ENCODE data around the gene PCGF5. TPM values are rescaled to one million over a fixed set of nuclear protein-coding genes. Genes with fewer than 3 reads are reported as not detected.
A peak's percentile ranks its signal among the peaks of the same experiment; 100 is the strongest.

PCGF5 gene
- total and polyA plus RNA-seq, 9 of the 15 experiments (the other 6 are each of a cell fraction or from before 2014, with no cell fraction given), result 10.9 to 40.0 (median 20.3) TPM

DNA sequence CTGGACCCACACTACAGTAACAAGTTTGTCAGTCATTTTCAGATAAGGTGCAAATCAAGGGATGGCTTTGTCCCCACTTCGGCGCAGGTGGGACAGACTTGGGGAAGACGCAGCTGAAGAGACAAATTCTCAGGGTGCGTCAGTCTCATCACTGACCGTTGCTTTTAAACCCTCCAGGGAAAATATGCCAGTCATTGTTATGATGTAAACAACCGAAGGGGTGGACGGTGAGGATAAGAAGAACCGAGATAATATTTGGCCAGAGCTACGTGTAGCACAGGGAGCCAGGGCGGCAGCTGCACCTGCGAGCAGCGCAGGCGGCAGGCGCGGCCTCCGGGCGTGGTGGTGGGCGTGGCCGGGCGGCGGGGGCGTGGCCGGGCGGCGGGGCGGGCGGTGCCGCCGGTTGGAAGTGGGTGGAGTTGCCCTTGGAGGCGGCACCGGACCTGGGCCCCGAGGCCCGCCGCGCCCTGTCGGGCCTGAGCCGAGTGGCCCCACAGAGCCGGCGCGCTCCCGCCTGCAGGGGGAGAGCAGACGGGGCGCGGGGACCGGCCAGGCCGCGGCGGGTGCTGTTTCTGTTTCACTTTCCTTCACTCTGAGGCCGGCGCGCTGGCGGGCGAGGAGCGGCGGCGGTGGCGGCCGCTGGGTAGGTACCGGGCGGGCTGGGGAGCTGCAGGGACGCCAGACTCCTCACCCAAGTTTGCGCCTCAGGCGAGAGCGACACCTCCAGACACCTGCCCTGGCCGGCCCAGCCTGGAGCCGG is at the start of gene PCGF5 (continued):
- TF ChIP-seq, protein P1, sequence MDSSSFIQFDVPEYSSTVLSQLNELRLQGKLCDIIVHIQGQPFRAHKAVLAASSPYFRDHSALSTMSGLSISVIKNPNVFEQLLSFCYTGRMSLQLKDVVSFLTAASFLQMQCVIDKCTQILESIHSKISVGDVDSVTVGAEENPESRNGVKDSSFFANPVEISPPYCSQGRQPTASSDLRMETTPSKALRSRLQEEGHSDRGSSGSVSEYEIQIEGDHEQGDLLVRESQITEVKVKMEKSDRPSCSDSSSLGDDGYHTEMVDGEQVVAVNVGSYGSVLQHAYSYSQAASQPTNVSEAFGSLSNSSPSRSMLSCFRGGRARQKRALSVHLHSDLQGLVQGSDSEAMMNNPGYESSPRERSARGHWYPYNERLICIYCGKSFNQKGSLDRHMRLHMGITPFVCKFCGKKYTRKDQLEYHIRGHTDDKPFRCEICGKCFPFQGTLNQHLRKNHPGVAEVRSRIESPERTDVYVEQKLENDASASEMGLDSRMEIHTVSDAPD (CRISPR knock-in tag; IDR thresholded peaks at IDR 0.05), result no peak
- 0 out of 2 replicates have a peak, but pooled peaks have one; percentile 20 for TF ChIP-seq GATAD2A (IDR thresholded peaks at IDR 0.05)
- TF ChIP-seq SRF (CRISPR knock-in tag; IDR thresholded peaks at IDR 0.05), result peak in 1 of 2 experiments; percentile 37; a peak in 1 of 4 replicates
- TF ChIP-seq MEIS2 (IDR thresholded peaks at IDR 0.05; ENCODE audit: partially characterized antibody), result peak; percentile 50
- no peak for TF ChIP-seq ILK (tag; IDR thresholded peaks at IDR 0.05; ENCODE audit: borderline replicate concordance, low read depth)
- TF ChIP-seq NR2C1 (IDR thresholded peaks at IDR 0.05), result no peak
- TF ChIP-seq NR2C1 (tag; IDR thresholded peaks at IDR 0.05), result no peak
- TF ChIP-seq LCOR (CRISPR knock-in tag; IDR thresholded peaks at IDR 0.05), result peak; percentile 90
- peak; percentile 52 for TF ChIP-seq TAF9B (IDR thresholded peaks at IDR 0.05; ENCODE audit: partially characterized antibody)
- TF ChIP-seq RBM34 (IDR thresholded peaks at IDR 0.05; ENCODE audit: borderline replicate concordance, insufficient read depth, low read length), result no peak
- TF ChIP-seq, protein P2, sequence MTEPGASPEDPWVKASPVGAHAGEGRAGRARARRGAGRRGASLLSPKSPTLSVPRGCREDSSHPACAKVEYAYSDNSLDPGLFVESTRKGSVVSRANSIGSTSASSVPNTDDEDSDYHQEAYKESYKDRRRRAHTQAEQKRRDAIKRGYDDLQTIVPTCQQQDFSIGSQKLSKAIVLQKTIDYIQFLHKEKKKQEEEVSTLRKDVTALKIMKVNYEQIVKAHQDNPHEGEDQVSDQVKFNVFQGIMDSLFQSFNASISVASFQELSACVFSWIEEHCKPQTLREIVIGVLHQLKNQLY (CRISPR knock-in tag; conservative IDR thresholded peaks at IDR 0.05), result no peak
- TF ChIP-seq, protein P3, sequence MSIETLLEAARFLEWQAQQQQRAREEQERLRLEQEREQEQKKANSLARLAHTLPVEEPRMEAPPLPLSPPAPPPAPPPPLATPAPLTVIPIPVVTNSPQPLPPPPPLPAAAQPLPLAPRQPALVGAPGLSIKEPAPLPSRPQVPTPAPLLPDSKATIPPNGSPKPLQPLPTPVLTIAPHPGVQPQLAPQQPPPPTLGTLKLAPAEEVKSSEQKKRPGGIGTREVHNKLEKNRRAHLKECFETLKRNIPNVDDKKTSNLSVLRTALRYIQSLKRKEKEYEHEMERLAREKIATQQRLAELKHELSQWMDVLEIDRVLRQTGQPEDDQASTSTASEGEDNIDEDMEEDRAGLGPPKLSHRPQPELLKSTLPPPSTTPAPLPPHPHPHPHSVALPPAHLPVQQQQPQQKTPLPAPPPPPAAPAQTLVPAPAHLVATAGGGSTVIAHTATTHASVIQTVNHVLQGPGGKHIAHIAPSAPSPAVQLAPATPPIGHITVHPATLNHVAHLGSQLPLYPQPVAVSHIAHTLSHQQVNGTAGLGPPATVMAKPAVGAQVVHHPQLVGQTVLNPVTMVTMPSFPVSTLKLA (conservative IDR thresholded peaks at IDR 0.05), result peak in 1 of 2 experiments; percentile 63; a peak in 3 of 4 replicates
- no peak for TF ChIP-seq MED1 (CRISPR knock-in tag; IDR thresholded peaks at IDR 0.05; ENCODE audit: borderline replicate concordance)
- peak; percentile 89 for TF ChIP-seq TEAD4 (IDR thresholded peaks at IDR 0.05; ENCODE audit: low read length)
- TF ChIP-seq TEAD4 (CRISPR knock-in tag; IDR thresholded peaks at IDR 0.05; ENCODE audit: borderline replicate concordance), result no peak
- TF ChIP-seq POLR2AphosphoS5 (IDR thresholded peaks at IDR 0.05; ENCODE audit: control insufficient read depth, insufficient read depth, low read depth, low read length), result 0 out of 2 replicates have a peak, but pooled peaks have one; percentile 74
- peak; percentile 75; the same call in 1 of the 2 replicates for TF ChIP-seq GTF2E2 (tag; IDR thresholded peaks at IDR 0.05)
- TF ChIP-seq, protein P4, sequence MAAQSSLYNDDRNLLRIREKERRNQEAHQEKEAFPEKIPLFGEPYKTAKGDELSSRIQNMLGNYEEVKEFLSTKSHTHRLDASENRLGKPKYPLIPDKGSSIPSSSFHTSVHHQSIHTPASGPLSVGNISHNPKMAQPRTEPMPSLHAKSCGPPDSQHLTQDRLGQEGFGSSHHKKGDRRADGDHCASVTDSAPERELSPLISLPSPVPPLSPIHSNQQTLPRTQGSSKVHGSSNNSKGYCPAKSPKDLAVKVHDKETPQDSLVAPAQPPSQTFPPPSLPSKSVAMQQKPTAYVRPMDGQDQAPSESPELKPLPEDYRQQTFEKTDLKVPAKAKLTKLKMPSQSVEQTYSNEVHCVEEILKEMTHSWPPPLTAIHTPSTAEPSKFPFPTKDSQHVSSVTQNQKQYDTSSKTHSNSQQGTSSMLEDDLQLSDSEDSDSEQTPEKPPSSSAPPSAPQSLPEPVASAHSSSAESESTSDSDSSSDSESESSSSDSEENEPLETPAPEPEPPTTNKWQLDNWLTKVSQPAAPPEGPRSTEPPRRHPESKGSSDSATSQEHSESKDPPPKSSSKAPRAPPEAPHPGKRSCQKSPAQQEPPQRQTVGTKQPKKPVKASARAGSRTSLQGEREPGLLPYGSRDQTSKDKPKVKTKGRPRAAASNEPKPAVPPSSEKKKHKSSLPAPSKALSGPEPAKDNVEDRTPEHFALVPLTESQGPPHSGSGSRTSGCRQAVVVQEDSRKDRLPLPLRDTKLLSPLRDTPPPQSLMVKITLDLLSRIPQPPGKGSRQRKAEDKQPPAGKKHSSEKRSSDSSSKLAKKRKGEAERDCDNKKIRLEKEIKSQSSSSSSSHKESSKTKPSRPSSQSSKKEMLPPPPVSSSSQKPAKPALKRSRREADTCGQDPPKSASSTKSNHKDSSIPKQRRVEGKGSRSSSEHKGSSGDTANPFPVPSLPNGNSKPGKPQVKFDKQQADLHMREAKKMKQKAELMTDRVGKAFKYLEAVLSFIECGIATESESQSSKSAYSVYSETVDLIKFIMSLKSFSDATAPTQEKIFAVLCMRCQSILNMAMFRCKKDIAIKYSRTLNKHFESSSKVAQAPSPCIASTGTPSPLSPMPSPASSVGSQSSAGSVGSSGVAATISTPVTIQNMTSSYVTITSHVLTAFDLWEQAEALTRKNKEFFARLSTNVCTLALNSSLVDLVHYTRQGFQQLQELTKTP (IDR thresholded peaks at IDR 0.05; ENCODE audit: low read depth in 1 of 2, partially characterized antibody in 2 of 2), result peak in 1 of 2 experiments; percentile 36
- TF ChIP-seq NFIC (IDR thresholded peaks at IDR 0.05), result peak; percentile 74
- TF ChIP-seq MAFF (IDR thresholded peaks at IDR 0.05; ENCODE audit: low read length), result peak; percentile 91
